Measurements from ENCODE around the gene DRAM2.
"Not testable (repeated sequence)": the region's sequence is repeated elsewhere in the genome, so short reads cannot be mapped to it uniquely, and the experiment has no call there.

DRAM2 gene

DNA sequence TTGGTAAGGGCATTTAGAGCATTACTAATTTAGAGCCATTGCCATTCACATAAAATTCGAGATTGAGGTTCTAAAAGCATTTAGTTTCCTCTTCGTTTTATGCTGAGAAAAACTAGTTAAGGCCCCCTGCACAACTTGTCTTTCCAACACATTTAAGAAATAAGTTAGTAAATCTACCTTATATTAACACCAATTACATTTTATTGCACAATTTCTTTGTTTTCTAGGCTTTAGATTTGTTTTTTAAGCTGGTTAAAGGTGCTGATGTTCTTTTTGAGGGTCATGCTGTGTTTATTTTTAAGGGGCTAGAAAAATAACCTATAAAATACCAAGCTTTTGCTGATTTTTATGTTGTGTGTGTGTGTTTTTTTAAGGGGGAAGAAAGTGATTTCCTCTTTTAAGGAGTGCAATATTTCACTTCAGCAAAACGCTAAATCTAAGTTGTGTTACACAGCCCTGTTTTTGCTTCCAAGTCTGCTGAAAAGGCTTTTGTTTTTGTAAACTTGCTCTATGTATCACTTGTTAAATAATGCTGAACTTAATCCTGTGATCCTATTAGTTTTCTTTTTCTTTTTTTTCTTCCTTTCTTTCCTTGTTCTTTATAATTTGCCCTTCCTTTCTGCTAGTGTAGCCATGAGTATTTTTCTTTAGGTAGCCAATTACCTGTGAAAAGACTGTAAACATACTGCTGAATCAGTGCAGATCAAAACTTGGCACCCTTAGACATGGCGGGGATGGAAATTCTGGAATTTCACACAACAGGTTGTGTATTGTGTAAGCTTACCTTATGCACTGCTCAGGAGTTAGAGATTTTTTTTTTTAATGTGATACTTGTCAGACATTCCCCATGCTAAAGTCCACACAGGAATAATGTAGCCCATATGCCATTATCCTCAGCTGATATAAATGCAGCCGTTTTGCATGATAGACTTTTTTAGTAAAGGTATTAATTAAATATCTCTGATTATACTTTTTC is 1.6 kb upstream of the DRAM2 start:
- no peak for DNase-seq

DNA sequence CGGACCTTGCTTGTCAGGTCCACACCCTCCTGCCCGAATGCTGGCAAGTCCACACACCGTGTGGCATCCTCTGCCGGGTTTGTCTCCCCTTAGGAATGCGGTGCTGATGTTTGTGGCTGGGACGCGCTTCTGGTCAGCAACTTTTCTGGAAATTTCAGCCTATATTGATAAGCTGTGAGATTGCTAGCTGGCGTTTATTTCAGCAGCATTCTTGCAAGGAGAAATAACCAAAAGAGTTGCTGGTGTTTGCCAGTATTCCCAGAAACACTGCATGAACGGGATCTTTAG is 731 bp upstream of the DRAM2 start:
- no peak for DNase-seq

DNA sequence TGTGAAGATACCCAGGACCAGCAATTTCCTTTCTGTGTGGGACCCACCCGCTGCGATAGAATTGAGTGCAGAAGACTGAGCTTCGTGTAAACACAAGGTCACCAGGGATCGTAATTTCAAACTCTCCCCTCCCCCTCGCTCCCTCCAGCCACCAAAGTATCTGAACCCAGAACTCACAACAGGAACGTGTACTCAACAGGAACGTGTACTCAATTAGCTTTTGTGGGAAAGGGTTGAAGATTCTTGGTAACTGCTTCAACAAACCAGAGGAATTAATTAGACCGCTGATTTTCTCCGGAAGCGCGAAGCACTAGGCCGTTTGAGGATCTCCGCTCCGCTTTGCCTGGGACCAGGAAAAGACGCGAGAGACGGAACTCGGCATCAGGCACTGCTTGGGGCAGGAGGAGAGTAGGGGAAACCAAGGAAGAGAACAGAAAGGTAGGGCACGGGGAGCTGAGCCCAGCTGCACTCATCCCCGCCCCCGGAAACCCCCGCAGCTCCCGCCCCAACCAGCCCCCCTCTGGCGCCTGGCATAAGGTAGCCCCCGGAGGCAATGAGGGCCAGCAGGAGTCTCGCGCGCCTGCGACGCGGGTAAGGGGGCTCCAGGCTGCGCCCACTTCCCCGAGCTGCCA is 453 bp downstream of the DRAM2 start:
- DNase-seq = no peak

DNA sequence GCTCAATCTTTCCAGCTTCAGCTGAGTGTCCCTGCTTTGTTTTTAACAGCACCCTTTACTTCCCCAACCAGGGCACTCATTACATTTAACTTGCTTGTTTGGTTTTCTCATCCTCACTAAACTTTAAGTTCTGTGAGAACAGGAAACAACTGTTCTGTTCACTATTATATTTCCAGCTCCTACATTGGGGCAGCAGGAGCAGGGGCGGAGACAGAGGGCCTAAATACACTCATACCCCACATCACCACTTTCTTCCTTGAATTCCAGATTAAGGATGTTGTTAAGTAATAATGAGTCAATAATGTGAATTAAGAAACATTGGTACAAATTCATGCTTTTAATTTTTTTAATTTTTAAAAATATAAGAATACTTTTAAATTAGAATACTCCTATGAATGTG is 6.0 kb downstream of the DRAM2 start:
- no peak for DNase-seq

DNA sequence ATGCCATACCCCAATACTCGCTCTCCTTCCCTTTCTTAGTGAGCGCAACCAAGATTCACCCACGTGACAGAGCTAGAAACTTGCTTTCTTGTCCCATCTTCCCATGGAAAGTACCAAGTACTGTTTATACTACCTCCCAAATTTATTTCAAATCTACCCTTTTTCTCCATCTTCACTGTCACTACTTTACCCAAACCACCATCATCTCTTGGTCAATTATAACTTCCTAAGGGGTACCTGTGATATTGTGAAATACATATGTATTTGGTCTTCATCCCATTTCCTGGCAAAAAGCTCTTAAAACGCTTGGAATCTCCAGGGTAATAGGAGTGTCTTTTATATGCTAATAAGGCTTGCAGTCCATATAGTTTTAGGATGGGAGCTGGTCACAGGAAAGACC is 8.2 kb downstream of the DRAM2 start:
- no peak for DNase-seq

DNA sequence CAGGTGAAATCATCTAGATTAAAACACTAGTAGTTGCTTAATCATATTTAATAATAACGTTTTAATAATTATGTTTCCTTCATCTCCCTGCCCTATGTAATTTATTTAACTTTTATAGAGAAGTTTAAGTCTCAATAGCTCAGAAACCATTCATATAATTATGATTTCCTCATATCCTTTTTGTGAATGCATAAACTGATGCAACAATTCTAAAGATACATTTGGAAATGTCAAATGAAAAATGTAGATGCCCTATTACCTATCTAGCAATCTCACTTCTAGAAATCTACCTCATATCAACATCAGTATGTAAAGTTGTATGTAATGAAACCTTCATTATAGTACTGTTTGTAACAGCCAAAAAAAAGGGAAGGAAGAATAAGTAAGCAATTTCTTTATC is 10.5 kb downstream of the DRAM2 start:
- no peak for DNase-seq

DNA sequence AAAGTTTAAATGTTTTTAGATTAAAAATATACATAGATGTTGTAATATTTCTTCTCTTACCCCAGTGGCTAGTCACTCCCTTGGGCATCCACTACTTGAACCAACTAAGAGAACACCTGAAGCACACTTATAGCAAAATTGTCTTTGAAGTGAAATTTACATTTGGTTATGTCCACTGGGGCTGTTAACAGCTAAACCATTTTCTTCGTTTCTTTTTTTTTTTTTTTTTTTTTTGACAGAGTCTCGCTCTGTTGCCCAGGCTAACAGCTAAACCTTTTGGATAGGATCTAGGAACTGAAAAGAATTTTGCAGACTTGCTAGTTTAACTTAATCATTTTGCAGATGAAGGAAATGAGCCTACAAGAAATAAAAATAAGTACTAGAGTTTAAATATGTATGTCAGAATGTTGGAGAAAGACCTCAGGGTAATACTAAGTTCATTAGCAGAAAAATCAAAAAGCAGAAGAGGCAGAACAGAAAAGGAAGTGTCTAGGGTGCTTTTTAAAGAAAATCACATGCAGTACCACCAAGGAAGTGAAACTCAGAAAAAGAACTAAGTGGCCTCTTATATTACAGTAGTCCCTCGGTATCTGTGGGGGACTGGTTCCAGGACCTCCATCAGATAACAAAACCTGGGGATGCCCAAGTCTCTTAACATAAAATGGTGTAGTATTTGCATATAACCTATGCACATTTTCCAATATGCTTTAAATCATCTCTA is 11.8 kb downstream of the DRAM2 start:
- no peak for DNase-seq

DNA sequence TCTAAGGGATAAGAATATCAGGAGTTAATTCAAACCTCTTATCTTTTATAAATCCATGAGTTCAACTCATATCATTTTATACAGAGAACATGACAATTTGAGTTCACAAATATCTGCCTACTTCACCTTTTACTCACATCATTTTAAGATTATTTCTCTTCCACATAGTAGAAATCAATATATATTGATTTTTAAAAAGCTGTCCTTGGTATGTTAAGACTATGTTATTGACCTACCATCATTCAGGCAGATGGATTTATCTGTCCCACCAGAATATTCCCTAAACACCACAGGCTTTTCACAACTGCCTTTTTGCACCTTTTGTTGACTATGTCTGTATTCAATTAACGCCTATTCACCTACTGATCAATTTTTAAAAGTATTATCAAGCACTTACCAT is 13.5 kb downstream of the DRAM2 start:
- no peak for DNase-seq

DNA sequence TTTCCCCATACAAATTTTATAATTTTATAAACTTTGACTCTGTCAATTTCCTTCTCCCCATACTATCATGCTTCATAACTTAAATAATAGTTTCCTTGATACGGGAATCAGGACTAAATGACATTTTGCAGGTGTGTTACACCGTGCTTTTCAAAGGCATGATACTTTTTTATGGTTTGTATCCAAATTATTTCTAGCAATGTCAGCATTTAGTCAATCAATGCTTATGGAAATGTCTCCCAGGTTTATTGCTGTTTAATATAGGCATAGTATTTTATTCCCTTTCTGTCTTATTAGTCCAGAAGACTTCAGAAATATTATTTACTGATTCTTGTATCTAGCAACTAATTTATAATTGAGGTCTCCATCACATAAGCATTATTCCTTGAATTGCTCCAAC is 23.4 kb downstream of the DRAM2 start:
- DNase-seq = no peak

DNA sequence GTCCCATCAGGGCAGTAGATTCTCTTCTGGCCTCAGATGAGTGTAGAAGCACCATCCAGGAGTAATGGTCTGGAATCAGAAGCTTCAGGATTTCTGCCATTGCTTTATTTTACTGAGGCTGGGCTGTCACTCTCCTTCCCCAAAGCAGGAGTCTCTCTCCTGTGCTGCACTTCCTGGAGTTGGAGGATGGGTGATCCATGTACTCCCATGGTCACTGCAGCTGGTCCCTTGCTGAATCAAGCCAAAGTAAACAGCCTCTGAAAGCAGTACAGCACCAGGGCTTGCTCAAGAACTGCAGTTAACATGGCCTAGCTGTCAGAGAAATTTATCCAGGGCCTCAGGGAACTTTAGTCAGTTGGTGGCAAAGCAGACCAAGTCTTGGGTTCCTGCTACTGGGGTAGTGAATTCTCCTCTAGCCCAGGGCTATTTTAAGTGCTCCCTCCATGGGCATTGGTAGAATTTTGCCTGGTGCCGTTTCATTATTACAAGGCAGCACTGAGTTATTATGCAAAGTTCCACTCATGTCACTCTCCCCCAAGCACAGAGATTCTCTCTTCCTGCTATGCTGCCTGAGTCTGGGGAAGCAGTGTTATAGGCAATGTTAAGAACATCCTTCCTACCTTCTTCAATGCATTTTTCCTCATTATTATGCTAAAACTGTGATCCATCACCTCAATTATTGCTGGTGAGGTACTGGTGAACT is 29.5 kb downstream of the DRAM2 start:
- DNase-seq = no peak

DNA sequence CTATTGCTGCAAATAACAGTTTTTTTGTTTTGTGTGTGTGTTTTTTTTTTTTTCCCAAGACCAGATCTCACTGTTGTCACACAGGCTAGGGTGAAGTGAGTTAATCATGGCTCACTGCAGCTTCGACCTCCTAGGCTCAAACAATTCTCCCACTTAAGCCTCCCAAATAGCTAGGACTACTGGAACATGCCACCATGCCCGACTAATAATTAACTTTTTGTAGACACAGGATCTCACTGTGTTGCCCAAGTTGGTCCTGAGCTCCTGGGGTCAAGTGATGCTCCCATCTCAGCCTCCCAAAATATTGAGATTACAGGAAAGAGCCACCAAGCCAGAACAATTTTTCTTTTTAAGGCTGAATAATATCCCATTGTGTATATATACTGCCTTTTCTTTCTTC is 34.9 kb downstream of the DRAM2 start:
- DNase-seq = no peak

DNA sequence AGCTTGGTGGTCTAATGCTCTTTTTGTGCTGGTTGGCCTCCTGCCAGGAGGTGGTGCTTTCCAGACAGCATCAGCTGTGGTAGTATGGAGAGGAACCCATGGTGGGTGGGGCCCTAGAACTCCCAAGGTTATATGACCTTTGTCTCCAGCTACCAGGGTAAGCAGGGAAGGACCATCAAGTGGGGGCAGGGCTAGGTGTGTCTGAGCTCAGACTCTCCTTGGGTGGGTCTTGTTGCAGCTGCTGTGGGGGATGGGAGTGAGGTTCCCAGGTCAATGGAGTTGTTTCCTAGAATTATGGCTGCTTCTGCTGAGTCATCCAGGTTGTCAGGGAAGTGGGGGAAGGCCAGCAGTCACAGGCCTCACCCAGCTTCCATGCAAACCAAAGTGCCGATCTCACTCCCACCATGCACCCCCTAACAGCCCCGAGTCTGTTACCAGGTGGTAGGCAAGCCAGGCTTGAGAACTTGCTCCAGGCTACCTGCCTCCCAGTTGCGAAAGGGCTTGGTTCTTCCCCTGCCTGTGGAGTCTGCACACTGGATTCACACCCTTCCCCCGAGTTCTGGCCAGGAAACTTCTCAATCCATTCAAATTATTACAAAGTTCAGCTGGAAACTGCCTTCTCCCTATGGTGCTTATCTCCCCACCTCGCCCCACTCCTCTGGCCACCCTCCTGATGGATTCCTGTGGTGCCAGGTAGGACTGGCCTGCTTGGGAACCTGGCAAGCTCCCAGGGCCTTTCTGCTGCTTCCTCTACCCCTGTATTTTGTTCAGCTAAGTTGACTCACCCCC is 37.8 kb downstream of the DRAM2 start:
- no peak for DNase-seq

DNA sequence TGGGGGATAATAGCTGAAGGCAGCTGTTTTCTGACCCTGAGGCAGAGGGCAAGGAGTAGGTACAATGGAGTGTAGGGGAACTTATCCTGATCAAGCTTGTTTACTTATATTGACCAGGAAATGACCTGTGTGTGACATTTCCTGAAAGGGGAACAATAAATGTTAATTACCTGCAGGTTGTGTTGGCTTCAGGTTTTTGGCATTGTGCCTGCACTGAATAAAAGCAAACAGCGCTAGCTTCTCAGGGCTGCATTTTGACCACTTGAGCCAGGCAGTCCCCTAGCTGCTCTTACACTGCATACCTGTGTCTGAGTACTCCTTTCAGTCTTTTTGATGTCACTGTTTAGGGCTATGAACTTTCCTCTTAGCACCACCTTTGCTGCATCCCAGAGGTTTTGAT is 40.6 kb downstream of the DRAM2 start:
- DNase-seq = no peak

DNA sequence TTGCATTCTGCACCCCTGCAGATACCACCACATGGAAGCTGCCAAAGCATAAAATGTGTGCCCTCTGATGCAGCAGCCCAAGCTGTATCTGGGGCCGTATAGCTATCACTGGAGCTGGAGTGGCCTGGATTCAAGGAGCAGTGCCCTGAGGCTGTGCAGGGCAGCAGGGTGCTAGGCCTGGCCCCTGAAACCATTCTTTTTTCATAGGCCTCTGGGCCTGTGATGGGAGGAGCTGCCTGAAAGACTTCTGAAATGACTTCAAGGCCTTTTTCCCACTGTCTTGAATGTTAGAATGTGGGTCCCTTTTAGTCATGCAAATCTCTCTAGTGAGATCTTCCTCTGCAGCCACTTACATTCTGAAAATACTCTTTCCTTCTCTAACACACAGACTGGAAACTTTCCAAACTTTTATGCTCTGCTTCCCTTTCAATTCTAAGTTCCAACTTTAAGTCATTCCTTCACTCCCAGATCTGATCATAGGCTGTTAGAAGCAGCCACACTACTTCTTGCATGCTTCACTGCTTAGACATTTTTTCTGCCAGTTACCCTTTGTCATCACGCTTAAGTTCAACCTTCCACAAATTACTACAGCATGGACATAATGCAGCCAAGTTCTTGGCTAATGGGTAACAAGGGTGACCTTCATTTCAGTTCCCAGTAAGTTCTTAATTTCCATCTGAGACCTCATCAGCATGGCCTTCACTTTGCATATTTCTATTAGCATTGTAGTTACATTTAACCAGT is 42.4 kb downstream of the DRAM2 start:
- DNase-seq = no peak

DNA sequence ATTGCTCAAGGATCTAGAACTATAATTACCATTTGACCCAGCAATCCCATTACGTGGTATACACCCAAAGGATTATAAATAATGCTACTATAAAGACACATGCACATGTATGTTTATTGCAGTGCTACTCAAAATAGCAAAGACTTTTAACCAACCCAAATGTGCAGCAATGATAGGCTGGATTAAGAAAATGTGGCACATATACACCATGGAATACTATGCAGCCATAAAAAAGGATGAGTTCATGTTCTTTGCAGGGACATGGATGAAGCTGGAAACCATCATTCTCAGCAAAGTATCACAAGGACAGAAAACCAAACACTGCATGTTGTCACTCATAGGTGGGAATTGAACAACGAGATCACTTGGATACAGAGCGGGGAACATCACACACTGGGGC is 44.5 kb downstream of the DRAM2 start:
- not testable (repeated sequence) for DNase-seq

DNA sequence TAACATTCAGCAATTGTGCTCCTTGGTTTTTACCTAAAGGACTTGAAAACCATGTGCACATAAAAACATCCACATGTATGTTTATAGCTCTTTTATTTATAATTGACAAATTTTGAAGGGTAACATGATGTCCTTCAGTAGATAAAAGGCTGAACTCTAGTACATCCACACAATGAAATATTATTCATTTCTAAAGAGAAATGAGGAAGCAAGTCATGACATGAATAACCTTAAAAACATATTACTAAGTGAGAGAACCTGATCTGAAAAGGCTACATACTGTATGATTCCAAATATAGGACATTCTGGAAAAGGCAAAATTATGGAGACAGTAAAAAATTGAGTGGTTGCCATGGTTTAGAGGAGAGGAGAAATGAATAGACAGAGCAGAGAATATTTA is 50.3 kb downstream of the DRAM2 start:
- no peak for DNase-seq

DNA sequence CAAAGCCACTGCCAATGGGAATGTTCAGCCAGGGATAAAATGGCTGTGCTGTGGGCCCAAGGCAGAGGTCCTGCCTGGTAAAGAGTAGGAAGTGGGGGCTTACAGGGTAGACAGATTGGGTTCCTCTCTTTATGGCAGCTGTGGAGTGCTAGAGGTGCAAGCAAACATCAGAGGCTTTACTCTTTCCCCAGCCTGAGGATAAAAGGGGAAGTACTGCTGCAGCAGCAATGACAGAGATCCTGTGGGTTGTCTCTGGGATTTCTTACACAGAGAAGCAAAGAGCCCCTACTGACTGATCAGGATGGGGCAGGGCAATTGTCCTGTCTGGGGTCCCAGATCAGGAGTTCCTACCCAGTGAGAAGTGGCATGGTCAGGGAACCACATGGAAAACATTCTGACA is 54.2 kb downstream of the DRAM2 start:
- no peak for DNase-seq

DNA sequence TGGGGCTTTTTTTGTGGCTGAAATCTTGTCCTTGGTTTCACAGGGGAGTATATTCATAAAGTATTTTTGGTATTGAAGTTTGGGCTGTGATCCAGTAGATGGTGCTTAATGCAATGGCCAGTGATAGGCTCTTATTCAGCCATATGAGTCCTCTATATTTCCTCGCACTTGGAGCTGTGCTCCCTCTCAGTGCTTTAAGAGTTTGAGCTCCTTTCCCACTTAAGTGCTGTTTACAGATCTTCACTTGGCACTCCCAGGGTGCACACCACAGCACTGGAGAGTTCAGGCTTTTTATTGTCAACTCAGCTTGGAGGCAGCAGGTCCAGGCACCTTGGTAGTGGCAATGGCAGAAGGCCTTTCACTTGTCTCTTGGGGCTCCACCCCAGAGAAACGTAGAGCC is 54.9 kb downstream of the DRAM2 start:
- DNase-seq = no peak

DNA sequence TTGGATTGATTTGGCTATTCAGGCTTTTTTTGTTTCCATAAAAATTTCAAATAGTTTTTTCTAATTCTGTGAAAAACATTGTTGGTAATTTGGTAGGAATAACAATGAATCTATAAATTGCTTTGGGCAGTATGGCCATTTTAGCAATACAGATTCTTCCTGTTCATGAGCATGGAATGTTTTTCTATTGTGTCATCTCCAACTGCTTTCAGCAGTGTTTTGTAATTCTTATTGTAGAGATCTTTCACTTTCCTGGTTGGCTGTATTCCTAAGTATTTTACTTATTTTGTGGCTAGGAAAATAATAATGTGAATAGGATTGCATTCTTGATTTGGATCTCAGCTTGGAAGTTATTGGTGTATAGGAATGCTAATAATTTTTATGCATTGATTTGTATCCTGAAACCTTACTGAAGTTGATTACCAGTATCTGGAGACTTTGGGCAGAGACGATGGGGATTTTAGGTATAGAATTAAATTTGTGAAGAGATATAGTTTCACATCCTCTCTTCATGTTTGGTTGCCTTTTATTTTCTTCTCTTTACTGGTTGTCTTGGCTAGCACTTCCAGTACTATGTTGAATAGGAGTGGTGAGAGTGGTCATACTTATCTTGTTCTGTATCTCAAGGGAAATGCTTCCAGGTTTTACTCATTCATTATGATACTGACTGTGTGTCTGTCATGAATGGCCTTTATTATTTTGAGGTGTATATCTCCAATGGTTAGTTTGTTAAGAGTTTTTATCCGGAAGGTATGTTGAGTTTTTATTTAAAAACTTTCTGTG is 57.3 kb downstream of the DRAM2 start:
- DNase-seq = no peak

DNA sequence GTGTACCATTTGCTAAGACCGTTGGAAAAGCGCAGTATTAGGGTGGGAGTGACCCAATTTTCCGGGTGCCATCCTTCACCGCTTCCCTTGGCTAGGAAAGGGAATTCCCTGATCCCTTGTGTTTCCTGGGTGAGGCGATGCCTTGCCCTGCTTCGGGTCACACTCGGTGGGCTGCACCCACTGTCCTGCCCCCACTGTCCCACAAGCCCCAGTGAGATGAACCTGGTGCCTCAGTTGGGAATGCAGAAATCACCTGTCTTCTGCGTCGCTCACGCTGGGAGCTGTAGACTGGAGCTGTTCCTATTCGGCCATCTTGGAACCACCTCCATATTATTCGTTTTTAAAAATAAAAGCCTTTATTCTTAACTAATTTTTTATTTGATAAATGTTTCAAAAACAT is 60.6 kb downstream of the DRAM2 start:
- DNase-seq = not testable (repeated sequence)

DNA sequence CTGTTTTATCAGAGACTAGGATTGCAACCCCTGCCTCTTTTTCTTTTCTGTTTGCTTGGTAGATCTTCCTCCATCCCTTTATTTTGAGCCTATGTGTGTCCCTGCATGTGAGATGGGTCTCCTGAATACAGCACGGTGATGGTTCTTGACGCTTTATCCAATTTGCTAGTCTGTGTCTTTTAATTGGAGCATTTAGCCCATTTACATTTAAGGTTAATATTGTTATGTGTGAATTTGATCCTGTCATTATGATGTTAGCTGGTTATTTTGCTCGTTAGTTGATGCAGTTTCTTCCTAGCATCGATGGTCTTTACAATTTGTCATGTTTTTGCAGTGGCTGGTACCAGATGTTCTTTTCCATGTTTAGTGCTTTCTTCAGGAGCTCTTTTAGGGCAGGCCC is 62.6 kb downstream of the DRAM2 start:
- DNase-seq = not testable (repeated sequence)

Measured in left hindlimb (tissue), 1 donor.